ENCODE measurements around the gene MICALL2. TPM values are rescaled to one million over a fixed set of nuclear protein-coding genes. Genes with fewer than 3 reads are reported as not detected.
A peak's percentile ranks its signal among the peaks of the same experiment; 100 is the strongest.

MICALL2 gene
- total RNA-seq, 2 donors from 2014 or later, result 23.3 to 26.7 TPM

- Histone ChIP-seq H3K4me1 (peaks cover 4% of the 10 kb centered on the region), H3K36me3 (replicated peaks in 1 of 2; ENCODE audit: insufficient read depth in 1 of 2, low read depth in 2 of 2) (no peaks in the 10 kb centered on the region), H3K9me3 (no peaks in the 10 kb centered on the region), H3K27ac (no peak overlapping the region), H3K27me3 (no peaks in the 10 kb centered on the region), H3K4me3 (no peak overlapping the region)
- ATAC-seq (no peak), DNase-seq (no peak)
- 44 to 45% methylated on average over 5 of the region's 5 CpGs for WGBS, 2 donors
- intact Hi-C loops (cut with DNase I), result no loop called here
- no peak for TF ChIP-seq POLR2A (IDR thresholded peaks at IDR 0.05)
- no peak for TF ChIP-seq CTCF (IDR thresholded peaks at IDR 0.05)
Observed at GRCh38 chr7:1423264-1423811, 35.9 kb downstream of the MICALL2 start.

- peaks cover 4% of the 10 kb centered on the region for H3K4me1 ChIP-seq
- H3K27ac ChIP-seq, result no peak overlapping the region
- TF ChIP-seq POLR2A (IDR thresholded peaks at IDR 0.05) (no peak), CTCF (IDR thresholded peaks at IDR 0.05) (no peak)
- H3K27me3 ChIP-seq, result no peaks in the 10 kb centered on the region
- H3K9me3 ChIP-seq, result no peaks in the 10 kb centered on the region
- ATAC-seq, result no peak
- 11 to 28% methylated on average over 16 to 24 of the region's 24 CpGs for WGBS, 2 donors
- no peaks in the 10 kb centered on the region for H3K36me3 ChIP-seq (replicated peaks in 1 of 2; ENCODE audit: insufficient read depth in 1 of 2, low read depth in 2 of 2)
- DNase-seq, result peak in 3 of 4 donors; percentile 39 to 64 (median 59)
- intact Hi-C loops (cut with DNase I), result no loop called here
- no peak overlapping the region for H3K4me3 ChIP-seq
Observed at GRCh38 chr7:1422512-1423263, 36.6 kb downstream of the MICALL2 start.

- WGBS, 2 donors, result 30 to 81% methylated on average over 2 to 8 of the region's 8 CpGs
Observed at GRCh38 chr7:1421946-1422345, 37.3 kb downstream of the MICALL2 start.

GRCh38 chr7:1421020-1421790, 38.1 kb downstream of the MICALL2 start:
- WGBS, 2 donors, result 71 to 75% methylated on average over 23 to 38 of the region's 41 CpGs
- no peaks in the 10 kb centered on the region for H3K27me3 ChIP-seq
- peaks cover 4% of the 10 kb centered on the region for H3K4me1 ChIP-seq
- H3K36me3 ChIP-seq (replicated peaks in 1 of 2; ENCODE audit: insufficient read depth in 1 of 2, low read depth in 2 of 2), result no peaks in the 10 kb centered on the region
- no peak overlapping the region for H3K4me3 ChIP-seq
- H3K27ac ChIP-seq, result no peak overlapping the region
- H3K9me3 ChIP-seq, result no peaks in the 10 kb centered on the region
- intact Hi-C loops (cut with DNase I), result no loop called here
- DNase-seq (no peak), ATAC-seq (no peak)
- TF ChIP-seq CTCF (IDR thresholded peaks at IDR 0.05), result no peak

More at GRCh38 chr7:1421946-1422345, 37.3 kb downstream of the MICALL2 start:
- Histone ChIP-seq H3K27ac (no peak overlapping the region), H3K4me1 (peaks cover 4% of the 10 kb centered on the region), H3K4me3 (no peak overlapping the region), H3K36me3 (replicated peaks in 1 of 2; ENCODE audit: insufficient read depth in 1 of 2, low read depth in 2 of 2) (no peaks in the 10 kb centered on the region), H3K27me3 (no peaks in the 10 kb centered on the region), H3K9me3 (no peaks in the 10 kb centered on the region)
- no peak for ATAC-seq
- no peak for DNase-seq
- TF ChIP-seq CTCF (IDR thresholded peaks at IDR 0.05) (no peak), POLR2A (IDR thresholded peaks at IDR 0.05) (no peak)
- intact Hi-C loops (cut with DNase I), result no loop called here

Measured in body of pancreas (tissue), 4 donors.